SK-N-SH treated with all-trans-retinoic acid at 6 μM for 48 hours (cell line): ENCODE results near the gene RUFY4.

Experiments used
- ESRRG ChIP-seq: fragments of 250-450 bp; sonication (Bioruptor Pico); IDR thresholded peaks from 2 replicates; pipeline ENCODE4 v1.6.1; 2021; ENCODE audit warnings: mild to moderate bottlenecking
- PPARA ChIP-seq: fragments of 250-450 bp; sonication (Bioruptor Pico); IDR thresholded peaks from 2 replicates; pipeline ENCODE4 v1.5.0; 2020; ENCODE audit warnings: mild to moderate bottlenecking, borderline replicate concordance
- TCF4 ChIP-seq: fragments of 250-450 bp; sonication (Bioruptor Pico); IDR thresholded peaks from 2 replicates; pipeline ENCODE4 v1.8.0; 2021; ENCODE audit warnings: mild to moderate bottlenecking, moderate library complexity, borderline replicate concordance
- ZFP30 ChIP-seq: fragments of 450-650 bp; formaldehyde crosslinking; IDR thresholded peaks from 2 replicates; pipeline ENCODE4 v1.5.0; 2022; ENCODE audit warnings: mild to moderate bottlenecking, moderate library complexity
- ZNF70 ChIP-seq: fragments of 450-650 bp; formaldehyde crosslinking; IDR thresholded peaks from 2 replicates; pipeline ENCODE4 v1.5.0; 2020; ENCODE audit warnings: mild to moderate bottlenecking, moderate library complexity
- TF ChIP-seq, protein P1 (sequence below): fragments of 250-450 bp; sonication (Bioruptor Pico); IDR thresholded peaks from 2 replicates; pipeline ENCODE4 v1.5.1; 2020; ENCODE audit warnings: low read depth, mild to moderate bottlenecking, moderate library complexity

DNA sequence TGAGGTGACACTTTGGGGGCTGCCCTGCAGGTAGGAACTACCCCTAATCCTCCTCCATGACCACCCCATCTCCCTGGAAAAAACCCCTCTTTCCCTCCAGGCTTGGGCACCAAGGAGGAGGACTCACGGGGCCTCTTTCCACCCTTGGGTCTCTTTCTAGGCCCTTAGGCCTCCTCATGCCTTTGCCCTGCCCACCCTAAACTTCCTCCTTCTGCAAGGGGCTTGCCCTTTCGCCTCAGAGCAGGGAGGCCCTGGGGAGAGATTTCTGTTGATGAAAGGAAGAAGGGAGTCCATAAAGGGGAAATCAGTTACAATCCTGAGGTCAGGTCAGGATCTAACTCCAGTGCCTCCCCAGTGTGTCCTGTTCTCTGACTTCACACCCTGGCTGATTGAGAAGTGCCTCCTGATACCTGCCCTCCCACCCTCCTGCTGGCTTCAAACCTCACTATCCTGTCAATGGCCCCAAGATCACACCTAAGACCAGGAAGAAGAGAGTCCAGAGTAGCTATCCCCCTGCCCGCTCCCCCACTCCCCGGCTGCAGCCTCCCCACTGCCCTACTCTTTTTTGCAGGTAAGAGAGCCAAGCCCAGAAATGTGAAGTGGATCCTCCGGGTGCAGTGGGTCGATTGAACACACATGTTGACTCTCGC lies 49.5 kb upstream of the RUFY4 start:
- TF ChIP-seq, protein P1, sequence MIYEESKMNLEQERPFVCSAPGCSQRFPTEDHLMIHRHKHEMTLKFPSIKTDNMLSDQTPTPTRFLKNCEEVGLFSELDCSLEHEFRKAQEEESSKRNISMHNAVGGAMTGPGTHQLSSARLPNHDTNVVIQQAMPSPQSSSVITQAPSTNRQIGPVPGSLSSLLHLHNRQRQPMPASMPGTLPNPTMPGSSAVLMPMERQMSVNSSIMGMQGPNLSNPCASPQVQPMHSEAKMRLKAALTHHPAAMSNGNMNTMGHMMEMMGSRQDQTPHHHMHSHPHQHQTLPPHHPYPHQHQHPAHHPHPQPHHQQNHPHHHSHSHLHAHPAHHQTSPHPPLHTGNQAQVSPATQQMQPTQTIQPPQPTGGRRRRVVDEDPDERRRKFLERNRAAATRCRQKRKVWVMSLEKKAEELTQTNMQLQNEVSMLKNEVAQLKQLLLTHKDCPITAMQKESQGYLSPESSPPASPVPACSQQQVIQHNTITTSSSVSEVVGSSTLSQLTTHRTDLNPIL (CRISPR knock-in tag): no peak
- TF ChIP-seq ZFP30 (no peak), PPARA (CRISPR knock-in tag) (no peak), ESRRG (CRISPR knock-in tag) (no peak), TCF4 (CRISPR knock-in tag) (no peak), ZNF70 (CRISPR knock-in tag) (no peak)
